ENCODE measurements around the gene FAHD1.

- TF ChIP-seq CTCF (IDR thresholded peaks at IDR 0.05; ENCODE audit: poor library complexity): no peak
- no peak for TF ChIP-seq EZH2phosphoT487 (IDR thresholded peaks at IDR 0.05; ENCODE audit: low read depth, severe bottlenecking, unreplicated experiment)
These were observed 37.4 kb upstream of the FAHD1 start for GRCh38 chr16:1789643-1790045.
